Measurements from ENCODE around the gene ZNF407. TPM values are rescaled to one million over a fixed set of nuclear protein-coding genes. Genes with fewer than 3 reads are reported as not detected.

Gene ZNF407
- total and polyA plus RNA-seq, 2 of the 13 experiments (the other 11 are each of a cell fraction or from before 2014, with no cell fraction given), result 2.3 to 8.7 TPM

- no peak for TF ChIP-seq ZNF468 (CRISPR knock-in tag; IDR thresholded peaks at IDR 0.05)
Measured at GRCh38 chr18:74795751-74796150, 198.1 kb downstream of the ZNF407 start (continued).

GRCh38 chr18:74796211-74796610, 198.5 kb downstream of the ZNF407 start:
- H3K27ac ChIP-seq (ENCODE audit: extremely low read length, insufficient read depth, low read length), result no peak overlapping the region

More at GRCh38 chr18:74796211-74796610, 198.5 kb downstream of the ZNF407 start:
- Histone ChIP-seq H3K36me3 (replicated peaks in 1 of 2; ENCODE audit: control insufficient read depth in 1 of 2, insufficient read depth in 2 of 2, low read length in 2 of 2) (no peaks in the 10 kb centered on the region), H3K4me2 (ENCODE audit: low read depth, low read length) (no peak overlapping the region), H3K79me2 (ENCODE audit: insufficient read depth, low read length) (no peaks in the 10 kb centered on the region), H2AFZ (ENCODE audit: low read length) (no peak overlapping the region), H3K9ac (ENCODE audit: insufficient read depth, low read depth, low read length) (no peak overlapping the region), H4K20me1 (ENCODE audit: insufficient read depth, low read length) (no peaks in the 10 kb centered on the region), H3K4me1 (ENCODE audit: insufficient read depth, low read length) (no peaks in the 10 kb centered on the region), H3K4me3 (replicated peaks in 1 of 3; ENCODE audit: insufficient read depth in 1 of 3, low read depth in 2 of 3, low read length in 3 of 3) (no peak overlapping the region), H3K27me3 (ENCODE audit: control insufficient read depth in 1 of 2, insufficient read depth in 2 of 2, low read length in 2 of 2) (no peaks in the 10 kb centered on the region), H3K9me3 (ENCODE audit: low read length) (no peaks in the 10 kb centered on the region)
- POLR2A ChIA-PET, result no interaction called here
- FAIRE-seq (no peak), DNase-seq (ENCODE audit: low spot score) (no peak), ATAC-seq (no peak)
- intact Hi-C loops (cut with micrococcal nuclease; ENCODE audit: unreplicated experiment), result no loop called here
- BruUV-seq (replicated peaks), result no TSS peak
- TF ChIP-seq ZNF280B (CRISPR knock-in tag; IDR thresholded peaks at IDR 0.05; ENCODE audit: borderline replicate concordance) (no peak), HCFC1 (IDR thresholded peaks at IDR 0.05; ENCODE audit: low read depth, low read length) (no peak), ZC3H4 (CRISPR knock-in tag; IDR thresholded peaks at IDR 0.05; ENCODE audit: borderline replicate concordance) (no peak), NPAS2 (CRISPR knock-in tag; IDR thresholded peaks at IDR 0.05; ENCODE audit: borderline replicate concordance) (no peak), ETV5 (CRISPR knock-in tag; IDR thresholded peaks at IDR 0.05; ENCODE audit: borderline replicate concordance) (no peak), UBTF (CRISPR knock-in tag; IDR thresholded peaks at IDR 0.05) (no peak), TRIM22 (IDR thresholded peaks at IDR 0.05) (no peak), KDM5B (CRISPR knock-in tag; IDR thresholded peaks at IDR 0.05; ENCODE audit: borderline replicate concordance) (no peak), CENPT (CRISPR knock-in tag; IDR thresholded peaks at IDR 0.05; ENCODE audit: low read depth) (no peak), ZNF724P (CRISPR knock-in tag; IDR thresholded peaks at IDR 0.05; ENCODE audit: borderline replicate concordance) (no peak), ATAD3A (CRISPR knock-in tag; IDR thresholded peaks at IDR 0.05) (no peak), ZNF569 (CRISPR knock-in tag; IDR thresholded peaks at IDR 0.05; ENCODE audit: borderline replicate concordance) (no peak), FOXP4 (CRISPR knock-in tag; IDR thresholded peaks at IDR 0.05) (no peak), ZBTB8A (CRISPR knock-in tag; IDR thresholded peaks at IDR 0.05; ENCODE audit: borderline replicate concordance, low read depth) (no peak)
- CTCF ChIA-PET (ENCODE audit: low intra/inter-chr PET ratio, low total read pairs), result no interaction called here
- in situ Hi-C loops (cut with HindIII; ENCODE audit: extremely low pct_ligation_motif_present, low pct_unique_long_range_greater_than_20kb), result no loop called here
- 93% methylated on average over 4 of the region's 4 CpGs for WGBS (ENCODE audit: low lambda C conversion rate)
